ENCODE measurements around the gene ALDH7A1. TPM values are rescaled to one million over a fixed set of nuclear protein-coding genes. Genes with fewer than 3 reads are reported as not detected.
A peak's percentile ranks its signal among the peaks of the same experiment; 100 is the strongest.

ALDH7A1 gene
- total and polyA plus RNA-seq, 7 experiments from 2014 or later: 0.51 to 9.9 (median 3.0) TPM

DNA sequence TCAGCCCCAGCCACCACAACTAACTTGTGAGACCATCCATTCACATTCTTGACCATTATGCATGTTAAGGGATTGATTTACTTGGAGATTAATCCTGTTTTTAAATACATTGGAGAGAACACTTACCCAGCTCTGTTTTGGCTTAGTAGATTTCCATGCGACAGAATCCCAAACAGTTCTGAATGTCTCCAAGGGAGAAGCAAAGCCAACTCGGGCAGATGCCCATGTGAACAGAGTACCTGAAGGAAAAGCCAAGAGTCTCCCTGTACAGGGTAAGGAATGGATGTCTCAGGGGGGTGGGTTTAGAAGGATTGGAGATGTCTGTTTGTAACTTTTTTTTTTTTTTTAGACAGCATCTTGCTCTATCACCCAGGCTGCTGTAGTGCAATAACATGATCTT, 110.8 kb downstream of the ALDH7A1 start:
- Mint-ChIP-seq H3K4me3 (no peak overlapping the region), H3K27me3 (no peaks in the 10 kb centered on the region), H3K9me3 (no peaks in the 10 kb centered on the region), H3K27ac (no peak overlapping the region), H3K4me1 (peaks cover 0 to 6% (median 0%) of the 10 kb centered on the region in 7 donors), H3K36me3 (peaks cover 11 to 59% (median 30%) of the 10 kb centered on the region in 5 donors)
- POLR2A ChIA-PET: no interaction called here
- CTCF ChIA-PET: no interaction called here
- Histone ChIP-seq H3K4me1 (ENCODE audit: control insufficient read depth in 2 of 2, insufficient read depth in 2 of 2, low read length in 2 of 2) (no peaks in the 10 kb centered on the region), H3K36me3 (ENCODE audit: control insufficient read depth in 2 of 3, insufficient read depth in 3 of 3, low read length in 3 of 3) (peaks cover 9 to 62% (median 9%) of the 10 kb centered on the region in 3 experiments), H3K27me3 (ENCODE audit: control insufficient read depth in 2 of 2, insufficient read depth in 2 of 2, low read length in 2 of 2) (no peaks in the 10 kb centered on the region), H3K27ac (ENCODE audit: low read depth, low read length) (no peak overlapping the region), H3K4me3 (ENCODE audit: low read length) (no peak overlapping the region), H3K9me3 (ENCODE audit: control insufficient read depth in 2 of 3, low read length in 3 of 3) (no peaks in the 10 kb centered on the region)
- intact Hi-C loops (cut with micrococcal nuclease): no loop called here
- no peak for ATAC-seq
- DNase-seq: no peak

- Mint-ChIP-seq H3K27ac (peak overlapping the region in 3 of 9 donors; percentile 19 to 54 (median 36)), H3K27me3 (no peaks in the 10 kb centered on the region), H3K4me3 (no peak overlapping the region), H3K4me1 (peaks cover 0 to 6% (median 0%) of the 10 kb centered on the region in 7 donors), H3K9me3 (no peaks in the 10 kb centered on the region), H3K36me3 (peaks cover 9 to 54% (median 26%) of the 10 kb centered on the region in 5 donors)
- no peak overlapping the region for H3K27ac ChIP-seq (ENCODE audit: low read depth, low read length)
- no peak overlapping the region for H3K4me3 ChIP-seq (ENCODE audit: low read length)
- intact Hi-C loops (cut with micrococcal nuclease): no loop called here
- H3K9me3 ChIP-seq (ENCODE audit: control insufficient read depth in 2 of 3, low read length in 3 of 3): no peaks in the 10 kb centered on the region
- ChIA-PET POLR2A (no interaction called here), CTCF (no interaction called here)
- ATAC-seq (no peak), DNase-seq (no peak)
- H3K27me3 ChIP-seq (ENCODE audit: control insufficient read depth in 2 of 2, insufficient read depth in 2 of 2, low read length in 2 of 2): no peaks in the 10 kb centered on the region
- H3K36me3 ChIP-seq (ENCODE audit: control insufficient read depth in 2 of 3, insufficient read depth in 3 of 3, low read length in 3 of 3): peaks cover 9 to 54% (median 9%) of the 10 kb centered on the region in 3 experiments
- H3K4me1 ChIP-seq (ENCODE audit: control insufficient read depth in 2 of 2, insufficient read depth in 2 of 2, low read length in 2 of 2): no peaks in the 10 kb centered on the region
These were observed 111.9 kb downstream of the ALDH7A1 start for GRCh38 chr5:126483156-126483555.

GRCh38 chr5:126482591-126482990, 112.4 kb downstream of the ALDH7A1 start:
- Mint-ChIP-seq H3K4me1 (peaks cover 0 to 6% (median 0%) of the 10 kb centered on the region in 7 donors), H3K27me3 (no peaks in the 10 kb centered on the region), H3K36me3 (peaks cover 9 to 51% (median 26%) of the 10 kb centered on the region in 5 donors), H3K9me3 (no peaks in the 10 kb centered on the region), H3K4me3 (no peak overlapping the region), H3K27ac (peak overlapping the region in 4 of 9 donors; percentile 4 to 53 (median 35))
- H3K36me3 ChIP-seq (ENCODE audit: control insufficient read depth in 2 of 3, insufficient read depth in 3 of 3, low read length in 3 of 3): peaks cover 9 to 52% (median 9%) of the 10 kb centered on the region in 3 experiments
- POLR2A ChIA-PET: no interaction called here
- H3K9me3 ChIP-seq (ENCODE audit: control insufficient read depth in 2 of 3, low read length in 3 of 3): no peaks in the 10 kb centered on the region
- no peaks in the 10 kb centered on the region for H3K4me1 ChIP-seq (ENCODE audit: control insufficient read depth in 2 of 2, insufficient read depth in 2 of 2, low read length in 2 of 2)
- DNase-seq (no peak), ATAC-seq (no peak)
- H3K27ac ChIP-seq (ENCODE audit: low read depth, low read length): no peak overlapping the region
- no peak overlapping the region for H3K4me3 ChIP-seq (ENCODE audit: low read length)
- H3K27me3 ChIP-seq (ENCODE audit: control insufficient read depth in 2 of 2, insufficient read depth in 2 of 2, low read length in 2 of 2): no peaks in the 10 kb centered on the region
- CTCF ChIA-PET: no interaction called here
- intact Hi-C loops (cut with micrococcal nuclease): no loop called here

DNA sequence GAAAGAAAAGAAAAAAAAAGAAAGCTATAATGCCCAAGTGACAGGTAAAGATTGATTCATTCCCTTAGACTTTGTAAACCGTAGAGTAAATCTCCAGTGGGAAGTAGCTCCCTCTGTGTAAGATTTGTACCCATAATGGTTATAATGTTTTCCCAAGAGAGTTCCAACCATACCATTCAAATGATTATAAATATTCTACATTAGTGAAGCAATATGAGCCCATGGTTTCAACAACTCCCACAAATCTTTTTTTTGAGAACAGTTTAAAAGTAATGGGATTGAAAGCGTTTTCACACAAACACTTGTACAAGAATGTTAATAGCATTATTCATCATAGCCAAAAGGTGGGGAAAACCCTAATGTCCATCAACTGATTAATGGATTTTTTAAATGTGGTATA, 113.8 kb downstream of the ALDH7A1 start:
- Mint-ChIP-seq H3K36me3 (peaks cover 9 to 44% (median 17%) of the 10 kb centered on the region in 5 donors), H3K4me3 (no peak overlapping the region), H3K27ac (no peak overlapping the region), H3K9me3 (no peaks in the 10 kb centered on the region), H3K4me1 (peaks cover 0 to 6% (median 0%) of the 10 kb centered on the region in 7 donors), H3K27me3 (no peaks in the 10 kb centered on the region)
- CTCF ChIA-PET: interaction anchor here (0.6 kb wide), 1 partner anchor 74 kb away, joined by 3 read pairs; no protein-coding TSS in a partner anchor
- POLR2A ChIA-PET: no interaction called here
- ATAC-seq (no peak), DNase-seq (no peak)
- Histone ChIP-seq H3K9me3 (ENCODE audit: control insufficient read depth in 2 of 3, low read length in 3 of 3) (no peaks in the 10 kb centered on the region), H3K36me3 (ENCODE audit: control insufficient read depth in 2 of 3, insufficient read depth in 3 of 3, low read length in 3 of 3) (peaks cover 2 to 42% (median 9%) of the 10 kb centered on the region in 3 experiments), H3K4me3 (ENCODE audit: low read length) (no peak overlapping the region), H3K4me1 (ENCODE audit: control insufficient read depth in 2 of 2, insufficient read depth in 2 of 2, low read length in 2 of 2) (no peaks in the 10 kb centered on the region), H3K27me3 (ENCODE audit: control insufficient read depth in 2 of 2, insufficient read depth in 2 of 2, low read length in 2 of 2) (no peaks in the 10 kb centered on the region), H3K27ac (ENCODE audit: low read depth, low read length) (no peak overlapping the region)
- intact Hi-C loops (cut with micrococcal nuclease): no loop called here

Other genes starting within 250 kb of the ALDH7A1 start
- 1 to 10 TPM; 5.2 to 9.6 (median 7.1) TPM for gene GRAMD2B, start 171.8 kb downstream of the ALDH7A1 start, total RNA-seq
- 1 to 10 TPM; 3.8 to 9.8 TPM for gene GRAMD2B, start 171.8 kb downstream of the ALDH7A1 start, polyA plus RNA-seq
- gene PHAX, start 5.7 kb upstream of the ALDH7A1 start, total RNA-seq: 10 to 100 TPM; 14.5 to 40.9 (median 35.4) TPM
- 100 to 1,000 TPM in 1 of 2 donors, 10 to 100 TPM in 1; 80.5 to 116 TPM for gene PHAX, start 5.7 kb upstream of the ALDH7A1 start, polyA plus RNA-seq
- gene LMNB1, start 181.9 kb upstream of the ALDH7A1 start, total RNA-seq: 100 to 1,000 TPM in 1 of 5 experiments, 10 to 100 TPM in 4; 20.8 to 218 (median 32.6) TPM
- 10 to 100 TPM; 10.5 to 11.3 TPM for gene LMNB1, start 181.9 kb upstream of the ALDH7A1 start, polyA plus RNA-seq

Data from naive thymus-derived CD4-positive, alpha-beta T cell (primary cell).